Endometrial microvascular endothelial cells (primary cell): ENCODE measurements around the gene NDP. TPM values are rescaled to one million over a fixed set of nuclear protein-coding genes. Genes with fewer than 3 reads are reported as not detected.
"Not testable (repeated sequence)": the region's sequence is repeated elsewhere in the genome, so short reads cannot be mapped to it uniquely, and the experiment has no call there.

Source experiments
- in situ Hi-C: cut with HindIII; loops from 2 replicates; pipeline ENCODE4 v1.10.0; 2017; ENCODE audit warnings: low sequenced_read_pairs, low pct_unique_long_range_greater_than_20kb; ENCODE audit errors: inconsistent ontology term
- total RNA-seq: library from RNA; depleted of rRNA; stranded (reverse); fragments of >200 nt; gene quantifications from one replicate; pipeline ENCODE4 v1.2.3, GENCODE V29; 2015; ENCODE audit errors: inconsistent ontology term

The NDP gene
- total RNA-seq, 1 donor from 2014 or later, result 0.84 TPM

DNA sequence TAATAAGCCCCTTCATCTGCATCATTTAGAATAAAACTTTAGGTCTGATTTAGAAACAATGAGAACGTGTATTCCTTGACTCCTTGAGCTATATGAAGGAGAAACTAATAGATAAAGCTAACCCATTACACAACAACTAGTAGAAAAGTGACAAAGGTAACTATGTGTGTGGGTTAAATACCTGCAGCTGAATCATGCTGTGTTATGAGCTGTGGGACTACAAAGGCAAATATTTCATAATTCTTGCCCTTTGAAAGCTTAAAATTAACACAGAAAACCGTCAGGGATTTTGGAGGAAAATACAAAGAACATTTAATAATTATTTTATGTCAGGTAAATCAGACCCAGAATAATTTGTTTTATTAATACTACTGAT lies 898 bp upstream of the NDP start:
- in situ Hi-C loops, result no loop called here

GRCh38 chrX:43971966-43972961 lies 926 bp downstream of the NDP start:
- in situ Hi-C loops, result no loop called here

DNA sequence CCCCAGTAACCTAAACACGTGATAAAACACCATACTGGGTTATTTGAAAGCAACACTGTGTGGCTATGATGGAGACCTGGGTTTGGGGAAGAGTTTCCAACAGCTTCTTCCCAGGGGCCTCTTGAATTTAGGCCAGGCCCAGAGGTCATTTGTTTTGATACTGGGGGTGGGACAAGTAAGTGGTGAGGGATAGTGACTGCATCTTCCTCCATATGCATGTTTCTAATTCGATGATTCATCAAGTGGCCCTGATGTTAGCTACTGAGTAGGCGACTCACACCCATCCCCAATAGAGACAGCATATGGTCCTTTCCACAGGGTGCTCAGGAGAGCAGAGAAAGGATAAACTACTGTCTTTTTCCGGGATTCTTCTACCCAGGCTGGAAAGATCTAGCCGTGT lies 2.7 kb downstream of the NDP start:
- in situ Hi-C loops, result no loop called here

GRCh38 chrX:43969504-43970501 lies 3.4 kb downstream of the NDP start:
- in situ Hi-C loops, result no loop called here

GRCh38 chrX:43968359-43968781 lies 4.8 kb downstream of the NDP start:
- in situ Hi-C loops, result no loop called here

DNA sequence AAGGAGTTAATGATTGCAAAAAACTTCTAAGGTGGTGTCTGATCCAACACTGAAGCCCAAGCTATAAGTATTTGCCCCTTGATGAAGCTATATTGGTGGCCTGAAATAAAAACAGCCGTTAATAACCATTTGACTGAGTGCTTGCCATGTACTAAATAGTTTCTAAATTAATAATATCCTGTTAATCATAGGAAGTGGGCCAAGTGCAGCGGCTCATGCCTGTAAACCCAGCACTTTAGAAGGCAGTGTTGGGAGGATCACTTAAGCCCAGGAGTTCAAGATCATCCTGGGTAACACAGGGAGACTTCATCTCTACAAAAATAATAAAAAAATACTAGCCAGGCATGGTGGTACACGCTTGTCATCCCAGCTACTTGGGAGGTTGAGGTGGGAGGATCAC lies 8.3 kb downstream of the NDP start:
- in situ Hi-C loops, result no loop called here

- in situ Hi-C loops, result no loop called here
These were observed 9.5 kb downstream of the NDP start for GRCh38 chrX:43963726-43964125.

GRCh38 chrX:43962636-43963035 lies 10.6 kb downstream of the NDP start:
- in situ Hi-C loops, result no loop called here

- in situ Hi-C loops, result no loop called here
These were observed 11.5 kb downstream of the NDP start for GRCh38 chrX:43961699-43962098.

DNA sequence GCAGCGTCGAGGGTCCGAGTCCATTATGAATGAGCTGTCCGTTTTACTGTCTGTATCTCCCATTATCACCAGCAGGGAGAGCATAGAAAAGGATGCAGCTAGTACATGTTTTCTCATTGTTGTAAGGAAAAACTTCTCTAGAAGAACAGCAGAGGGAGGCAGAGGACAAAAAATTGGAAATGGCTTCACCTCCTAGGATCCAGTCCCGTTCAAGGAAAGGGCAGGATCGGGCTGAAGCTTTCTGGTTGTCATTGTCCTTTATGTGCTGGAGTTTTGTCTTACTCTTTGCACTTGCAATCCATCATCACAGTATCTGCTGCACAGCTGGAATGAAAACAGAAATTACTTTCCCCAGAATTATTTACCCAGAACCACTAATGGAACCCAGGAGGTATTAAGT lies 14.7 kb downstream of the NDP start:
- in situ Hi-C loops, result no loop called here

- in situ Hi-C loops, result no loop called here
These were observed 17.2 kb downstream of the NDP start for GRCh38 chrX:43956034-43956433.

GRCh38 chrX:43953218-43953617 lies 20.0 kb downstream of the NDP start:
- in situ Hi-C loops, result no loop called here

DNA sequence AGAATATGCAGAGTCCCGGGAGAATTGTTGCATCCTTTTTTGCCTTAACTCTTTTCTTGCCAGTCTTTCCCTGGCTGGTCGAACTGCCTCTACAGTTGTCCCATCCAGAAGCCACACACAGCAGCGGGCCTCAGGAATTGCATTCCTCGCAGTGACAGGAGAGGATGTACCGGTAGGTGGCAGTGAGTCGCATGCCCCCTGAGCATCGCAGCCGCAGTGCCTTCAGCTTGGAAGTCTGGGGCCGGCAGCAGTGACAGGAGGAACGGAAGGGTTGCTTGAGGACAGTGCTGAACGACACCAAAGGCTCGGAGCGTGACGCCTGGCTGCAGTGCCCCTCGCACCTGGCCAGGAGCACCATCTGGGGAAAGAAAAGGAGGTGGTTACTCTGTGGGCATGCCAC lies 23.5 kb downstream of the NDP start:
- in situ Hi-C loops, result no loop called here

GRCh38 chrX:43940816-43941474 lies 32.2 kb downstream of the NDP start:
- in situ Hi-C loops, result no loop called here

DNA sequence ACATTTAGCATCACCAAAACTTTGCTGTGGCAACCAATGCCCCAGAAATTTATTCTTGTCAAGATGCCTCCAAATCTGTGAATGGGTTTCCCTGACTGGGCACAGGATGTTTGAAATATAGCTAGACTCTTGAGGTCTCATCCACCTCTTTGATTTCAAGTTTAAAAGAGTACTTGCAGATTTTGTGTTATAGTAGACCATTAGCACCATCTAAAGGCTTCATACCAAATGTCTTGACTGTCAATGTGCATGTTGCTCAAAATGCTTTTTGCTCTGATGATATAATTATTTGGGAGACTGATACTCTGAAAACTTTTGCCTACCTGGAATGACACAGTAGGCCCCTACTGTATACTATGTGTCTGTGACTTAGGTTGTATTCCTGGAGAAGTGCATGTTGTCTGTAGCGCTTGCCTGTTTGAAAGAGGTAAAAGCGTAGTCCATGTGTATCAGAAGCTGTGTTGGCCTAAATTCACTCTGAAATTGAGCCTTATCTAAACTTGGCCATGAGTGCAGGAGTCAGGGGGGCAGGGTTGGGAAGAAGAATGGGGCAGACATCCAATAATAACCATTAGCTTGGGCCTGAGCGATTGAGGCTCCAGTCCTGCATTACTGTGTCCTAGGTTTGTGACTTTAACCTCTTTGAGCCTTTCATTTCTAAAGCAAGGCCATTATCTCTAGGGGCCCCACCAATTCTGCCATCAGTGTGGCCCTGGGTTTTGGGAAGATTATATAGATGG lies 33.8 kb downstream of the NDP start:
- in situ Hi-C loops, result no loop called here

DNA sequence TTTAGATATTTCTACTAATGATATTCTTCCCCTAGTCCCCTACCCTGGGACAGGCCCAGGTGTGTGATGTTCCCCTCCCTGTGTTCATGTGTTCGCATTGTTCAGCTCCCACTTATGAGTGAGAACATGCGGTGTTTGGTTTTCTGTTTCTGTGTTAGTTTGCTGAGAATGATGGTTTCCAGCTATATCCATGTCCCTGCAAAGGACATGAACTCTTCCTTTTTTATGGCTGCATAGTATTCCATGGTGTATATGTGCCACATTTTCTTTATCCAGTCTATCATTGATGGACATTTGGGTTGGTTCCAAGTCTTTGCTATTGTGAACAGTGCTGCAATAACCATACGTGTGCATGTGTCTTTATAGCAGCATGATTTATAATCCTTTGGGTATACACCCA lies 51.2 kb downstream of the NDP start:
- in situ Hi-C loops, result not testable (repeated sequence)

DNA sequence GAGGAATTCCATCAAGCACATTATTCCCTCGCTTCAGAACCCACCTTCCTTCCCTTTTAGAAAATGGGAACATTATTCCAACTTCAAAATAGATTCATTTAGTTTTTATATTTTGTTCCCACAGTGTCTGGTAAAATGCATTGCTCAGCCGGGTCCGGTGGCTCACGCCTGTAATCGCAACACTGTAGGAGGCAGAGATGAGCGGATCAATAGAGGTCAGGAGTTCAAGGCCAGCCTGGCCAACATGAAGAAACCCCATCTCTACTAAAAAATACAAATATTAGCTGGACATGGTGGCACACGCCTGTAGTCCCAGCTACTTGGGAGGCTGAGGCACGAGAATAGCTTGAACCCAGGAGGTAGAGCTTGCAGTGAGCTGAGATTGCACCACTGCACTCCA lies 62.4 kb downstream of the NDP start:
- in situ Hi-C loops, result not testable (repeated sequence)

- in situ Hi-C loops, result no loop called here
These were observed 63.2 kb downstream of the NDP start for GRCh38 chrX:43910012-43910411.
